Measurements from ENCODE around the gene OR2G2.

Gene OR2G2

GRCh38 chr1:247588060-247588459 lies at the start of gene OR2G2:
OR2G2 (plus strand) TSS chr1:247588360; CDS start chr1:247588360, 0 bp downstream.
- DNase-seq = no peak

GRCh38 chr1:247538561-247538960 lies 49.6 kb upstream of the OR2G2 start:
- DNase-seq = no peak

GRCh38 chr1:247539215-247539614 lies 48.9 kb upstream of the OR2G2 start:
- DNase-seq = no peak

- no peak for DNase-seq
Measured at GRCh38 chr1:247540581-247540980, 47.6 kb upstream of the OR2G2 start.

- no peak for DNase-seq
Measured at GRCh38 chr1:247542811-247543210, 45.3 kb upstream of the OR2G2 start.

- DNase-seq = peak; percentile 30
Measured at GRCh38 chr1:247548092-247548491, 40.1 kb upstream of the OR2G2 start.

- no peak for DNase-seq
Measured at GRCh38 chr1:247548769-247549182, 39.4 kb upstream of the OR2G2 start, which contains the start of gene GCSAML. GCSAML (plus strand) TSS chr1:247549134; CDS start chr1:247549192, 58 bp downstream.

- no peak for DNase-seq
Measured at GRCh38 chr1:247551721-247552120, 36.4 kb upstream of the OR2G2 start.

- no peak for DNase-seq
Measured at GRCh38 chr1:247552231-247552630, 35.9 kb upstream of the OR2G2 start.

GRCh38 chr1:247557926-247558674 lies 30.1 kb upstream of the OR2G2 start:
- DNase-seq = no peak

- no peak for DNase-seq
Measured at GRCh38 chr1:247561711-247562110, 26.4 kb upstream of the OR2G2 start.

GRCh38 chr1:247562198-247562597 lies 26.0 kb upstream of the OR2G2 start:
- no peak for DNase-seq

- DNase-seq = no peak
Measured at GRCh38 chr1:247574236-247574635, 13.9 kb upstream of the OR2G2 start.

GRCh38 chr1:247574664-247575063 lies 13.5 kb upstream of the OR2G2 start:
- no peak for DNase-seq

- no peak for DNase-seq
Measured at GRCh38 chr1:247576514-247576913, 11.6 kb upstream of the OR2G2 start.

- DNase-seq = no peak
Measured at GRCh38 chr1:247578946-247579460, 9.2 kb upstream of the OR2G2 start.

GRCh38 chr1:247605286-247605685 lies 17.1 kb downstream of the OR2G2 start, which contains the start of gene OR2G3:
OR2G3 (plus strand) TSS chr1:247605586; CDS start chr1:247605586, 0 bp downstream.
- DNase-seq = no peak

- DNase-seq = no peak
Measured at GRCh38 chr1:247613405-247613804, 25.2 kb downstream of the OR2G2 start.

- no peak for DNase-seq
Measured at GRCh38 chr1:247614625-247615024, 26.5 kb downstream of the OR2G2 start.

GRCh38 chr1:247627951-247628350 lies 39.8 kb downstream of the OR2G2 start:
- no peak for DNase-seq

GRCh38 chr1:247638011-247638410 lies 49.9 kb downstream of the OR2G2 start:
- no peak for DNase-seq

- DNase-seq = no peak
Measured at GRCh38 chr1:247638781-247639180, 50.6 kb downstream of the OR2G2 start.

Measured in CD4-positive, alpha-beta T cell treated with Interleukin-15 for 1 hour (primary cell).